HG02943 (cell line): ENCODE measurements around the gene FRMD7.
"Not testable (repeated sequence)": the region's sequence is repeated elsewhere in the genome, so short reads cannot be mapped to it uniquely, and the experiment has no call there.

Source experiments
- ATAC-seq: cut with Tn5 transposase; IDR thresholded peaks from one replicate; pipeline ENCODE4 v1.9.1; 2021; ENCODE audit warnings: mild to moderate bottlenecking, low read depth, moderate library complexity; ENCODE audit not compliant: unreplicated experiment

Gene FRMD7

DNA sequence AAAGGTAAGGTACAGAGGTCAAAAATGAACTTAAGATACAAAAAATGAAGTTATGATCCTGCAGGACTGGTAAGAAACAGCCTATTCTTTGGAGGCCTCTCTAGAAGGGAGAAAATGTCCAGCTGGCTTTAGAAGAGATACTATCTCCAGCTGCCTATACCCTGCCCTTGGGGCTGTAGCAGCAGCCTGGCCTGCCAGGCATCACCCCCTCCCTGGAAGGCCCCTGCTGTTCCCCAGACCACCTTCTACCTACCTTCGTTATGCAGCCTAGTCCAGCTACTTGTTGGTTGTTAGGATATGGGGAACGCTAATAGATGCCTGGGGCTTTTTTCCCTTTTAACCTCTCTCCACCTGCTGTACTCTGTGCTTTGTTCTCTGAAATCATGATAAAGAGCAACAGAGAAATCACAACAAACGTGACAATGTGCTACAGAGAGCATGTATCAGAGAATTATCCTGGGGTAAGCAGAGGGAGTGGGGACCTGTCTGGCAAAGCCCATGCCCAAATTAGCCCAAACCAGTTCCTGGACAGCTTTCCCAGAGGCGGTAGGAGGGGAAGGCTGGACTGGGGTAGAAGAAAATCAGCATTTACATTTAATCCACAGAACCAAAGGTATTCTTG lies 34.5 kb downstream of the FRMD7 start:
- no peak for ATAC-seq

GRCh38 chrX:132092439-132093065 lies 35.3 kb downstream of the FRMD7 start:
- ATAC-seq = no peak

DNA sequence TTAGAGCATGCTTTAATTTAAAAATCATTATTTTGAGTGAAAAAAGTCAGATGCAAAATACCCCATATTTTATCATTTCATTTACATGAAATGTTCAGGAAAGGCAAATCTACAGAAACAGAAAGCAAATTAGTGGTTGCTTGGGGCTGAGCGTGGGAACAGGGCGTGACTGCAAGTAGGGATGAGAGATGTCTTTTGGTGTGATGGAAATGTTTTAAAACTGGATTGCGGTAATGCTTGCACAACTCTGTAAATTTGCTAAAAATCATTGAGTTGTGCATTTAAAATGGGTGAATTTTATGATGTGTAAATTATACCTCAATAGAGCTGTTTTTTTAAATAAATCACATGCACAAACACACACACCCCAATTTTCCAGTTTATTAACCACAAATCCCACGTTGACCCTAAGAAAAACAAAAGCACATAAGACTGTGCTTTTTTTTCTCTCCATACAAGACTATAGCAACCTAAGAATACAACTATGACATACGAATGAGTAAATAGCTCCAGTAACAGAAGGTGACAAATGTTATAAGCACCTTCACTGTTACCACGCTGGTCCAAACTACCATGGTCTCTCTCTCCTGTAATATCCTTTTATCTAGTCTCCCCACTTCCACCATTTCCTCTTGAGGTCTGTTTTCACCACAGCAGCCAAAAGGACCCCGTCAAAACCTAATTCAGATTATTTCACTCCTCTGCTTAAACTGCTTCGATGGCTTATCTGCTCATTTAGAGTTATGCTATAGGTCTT lies 37.2 kb downstream of the FRMD7 start:
- ATAC-seq = no peak

DNA sequence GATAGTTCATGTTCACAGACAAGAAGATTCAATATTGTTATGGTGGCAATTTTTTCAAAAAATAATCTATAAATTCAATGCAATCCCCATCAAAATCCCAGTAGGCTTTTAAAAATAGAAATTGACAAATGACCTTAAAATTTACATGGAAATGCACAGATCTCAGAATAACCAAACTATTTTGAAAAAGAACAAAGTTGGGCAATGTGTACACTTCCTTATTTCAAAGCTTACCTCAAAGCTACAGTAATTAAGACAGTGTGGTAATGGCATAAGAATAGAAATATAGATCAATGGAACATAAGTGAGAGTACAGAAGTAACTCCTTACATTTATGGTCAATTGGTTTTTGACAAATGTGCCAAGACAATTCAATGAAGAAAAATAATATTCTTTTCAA lies 39.0 kb downstream of the FRMD7 start:
- ATAC-seq = no peak

DNA sequence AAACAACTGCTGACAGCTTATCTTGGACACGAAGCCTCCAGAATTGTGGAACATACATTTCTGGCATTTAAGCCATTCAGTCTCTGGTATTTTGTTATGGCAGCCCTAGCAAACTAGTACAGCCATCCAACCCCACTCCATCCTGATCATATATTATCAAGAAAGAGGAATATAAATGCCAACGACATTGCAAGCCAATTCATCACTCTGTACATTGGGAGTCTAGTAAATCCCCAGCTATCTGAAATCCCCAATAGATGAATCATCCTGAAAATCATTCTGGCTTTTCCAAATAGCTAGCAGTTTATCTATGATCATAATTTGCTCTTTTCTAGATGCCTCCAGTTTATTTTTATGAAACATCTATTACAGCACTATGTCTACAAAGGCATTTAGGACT lies 41.1 kb downstream of the FRMD7 start:
- ATAC-seq = no peak

GRCh38 chrX:132085786-132086185 lies 42.0 kb downstream of the FRMD7 start:
- ATAC-seq = no peak

DNA sequence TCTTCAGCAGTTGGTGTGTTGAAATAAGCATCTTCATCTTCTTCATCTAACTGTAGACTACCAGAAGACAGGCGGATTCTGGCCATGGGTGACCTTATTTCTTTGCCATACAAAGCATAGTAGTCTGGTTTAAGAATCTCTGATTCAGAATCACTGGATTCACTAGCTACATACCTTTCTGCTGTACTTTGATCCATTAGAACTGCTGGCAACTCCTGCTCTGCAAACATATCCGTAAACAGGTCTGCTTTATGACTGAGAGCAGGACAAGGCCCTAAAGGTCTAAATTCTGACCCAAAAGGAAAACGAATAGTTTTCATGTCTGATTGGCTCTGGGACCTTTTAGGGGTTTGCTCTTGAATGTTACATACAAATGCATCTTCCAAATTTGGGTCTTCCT lies 49.9 kb downstream of the FRMD7 start:
- no peak for ATAC-seq

DNA sequence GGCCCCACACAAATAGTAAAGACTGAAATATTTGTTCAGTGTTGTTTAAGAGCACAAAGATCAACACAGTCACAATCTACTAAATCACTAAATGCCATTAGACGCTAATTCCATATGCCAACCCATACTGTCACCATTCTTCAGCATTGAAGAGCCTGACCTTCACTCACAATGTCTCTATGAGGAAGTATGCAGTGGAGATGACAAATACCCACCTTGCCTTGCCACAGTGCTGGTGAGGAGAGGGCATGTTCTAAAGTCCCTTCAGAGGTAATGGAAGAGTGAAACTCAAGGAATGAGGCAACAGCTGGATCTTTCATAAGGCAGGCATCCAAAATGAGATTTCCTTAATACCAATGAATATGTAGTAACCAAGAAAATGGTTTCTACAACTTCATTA lies 50.4 kb downstream of the FRMD7 start:
- no peak for ATAC-seq

DNA sequence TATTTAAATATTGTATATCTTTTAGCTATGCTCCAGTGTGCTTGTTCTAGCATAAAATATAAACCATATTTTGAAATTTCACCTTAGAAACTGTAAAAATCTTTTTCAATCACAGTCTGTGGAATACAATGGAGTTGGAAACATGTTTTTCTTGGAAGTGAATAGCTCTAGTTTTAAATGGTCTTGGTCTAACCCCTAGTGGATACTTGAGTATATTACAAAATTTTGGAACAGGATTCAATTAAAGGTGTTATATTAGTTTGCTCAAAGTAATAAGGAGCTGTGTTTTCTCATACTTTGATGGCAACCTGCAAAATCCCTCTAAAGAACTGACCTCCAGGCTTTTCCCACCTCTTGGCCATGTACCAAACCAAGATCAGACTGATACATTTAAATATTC lies 56.6 kb downstream of the FRMD7 start:
- ATAC-seq = no peak

DNA sequence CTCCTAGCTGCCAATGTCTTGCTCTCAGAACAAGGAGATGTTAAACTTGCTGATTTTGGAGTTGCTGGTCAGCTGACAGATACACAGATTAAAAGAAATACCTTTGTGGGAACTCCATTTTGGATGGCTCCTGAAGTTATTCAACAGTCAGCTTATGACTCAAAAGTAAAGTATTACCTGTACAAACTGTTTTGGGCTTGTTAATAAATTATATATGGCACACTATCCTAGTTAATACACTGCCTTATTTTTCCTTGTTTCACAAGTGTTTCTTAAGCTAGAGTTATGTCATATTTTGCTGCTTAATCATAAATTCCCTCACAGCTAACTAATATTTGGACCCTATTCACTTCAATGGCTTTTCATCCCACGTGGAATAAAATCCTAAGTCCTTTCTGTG lies 59.4 kb downstream of the FRMD7 start:
- no peak for ATAC-seq

- ATAC-seq = no peak
Observed at GRCh38 chrX:132063862-132064261, 64.0 kb downstream of the FRMD7 start.

GRCh38 chrX:132063334-132063733 lies 64.5 kb downstream of the FRMD7 start:
- ATAC-seq = no peak

- no peak for ATAC-seq
Observed at GRCh38 chrX:132059973-132060540, 67.8 kb downstream of the FRMD7 start.

GRCh38 chrX:132058975-132059374 lies 68.8 kb downstream of the FRMD7 start:
- ATAC-seq = no peak

DNA sequence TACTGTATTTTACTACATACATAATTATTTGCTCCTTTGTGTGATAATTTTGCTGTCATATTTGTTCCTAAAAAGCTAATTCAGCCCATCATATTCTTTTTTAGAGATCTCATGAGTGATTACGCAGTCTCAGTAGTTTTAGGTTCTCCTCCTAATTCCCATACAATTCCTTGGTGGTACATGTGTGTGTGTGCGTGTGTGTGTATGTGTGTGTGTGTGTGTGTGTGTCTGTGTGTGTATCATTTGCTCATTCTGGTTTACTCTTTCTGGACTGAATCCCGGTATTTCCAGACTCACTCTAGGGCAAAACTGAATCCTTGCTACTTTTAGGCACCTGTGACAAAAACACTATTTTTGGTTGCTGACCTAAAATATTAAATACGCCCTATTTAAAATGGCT lies 69.8 kb downstream of the FRMD7 start:
- ATAC-seq = no peak

- ATAC-seq = not testable (repeated sequence)
Observed at GRCh38 chrX:132051778-132052177, 76.0 kb downstream of the FRMD7 start.

DNA sequence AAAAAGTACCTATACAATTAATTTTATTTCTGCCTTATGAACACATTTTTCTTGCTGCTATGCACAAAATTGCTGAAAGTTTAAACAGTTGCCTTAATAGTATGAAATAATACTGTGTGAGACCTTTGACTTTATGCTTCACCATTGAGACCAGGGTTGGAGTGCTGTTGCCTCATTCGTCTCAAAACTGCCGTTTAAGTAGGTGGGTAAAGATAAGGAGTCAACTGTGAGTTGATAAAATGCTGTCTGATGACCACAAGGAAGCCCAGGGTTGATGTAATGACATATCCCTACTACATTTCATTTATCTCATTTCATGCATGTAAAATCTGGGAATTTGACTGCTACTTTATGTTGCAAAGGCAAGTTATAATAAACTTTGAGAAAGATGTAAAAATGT lies 81.3 kb downstream of the FRMD7 start:
- no peak for ATAC-seq

- no peak for ATAC-seq
Observed at GRCh38 chrX:132045456-132045855, 82.4 kb downstream of the FRMD7 start.

DNA sequence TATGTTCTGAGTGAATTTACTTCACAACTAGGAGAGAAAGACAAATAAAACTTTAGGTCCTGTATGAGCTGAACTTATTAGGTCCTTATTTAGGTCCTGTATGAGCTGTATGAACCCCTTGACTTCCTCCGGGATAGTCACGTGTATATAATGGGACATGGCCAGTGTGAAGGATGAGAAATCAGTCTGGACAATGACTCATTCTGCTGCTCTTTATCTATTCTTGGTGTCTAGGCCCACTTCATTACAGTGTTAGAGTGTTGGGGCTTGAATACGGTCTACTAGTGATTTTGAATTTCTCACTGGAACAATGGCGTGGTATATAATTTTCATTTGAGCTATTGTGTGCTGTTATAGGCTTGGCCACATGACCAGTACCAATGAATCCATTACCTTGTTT lies 82.9 kb downstream of the FRMD7 start:
- ATAC-seq = no peak

DNA sequence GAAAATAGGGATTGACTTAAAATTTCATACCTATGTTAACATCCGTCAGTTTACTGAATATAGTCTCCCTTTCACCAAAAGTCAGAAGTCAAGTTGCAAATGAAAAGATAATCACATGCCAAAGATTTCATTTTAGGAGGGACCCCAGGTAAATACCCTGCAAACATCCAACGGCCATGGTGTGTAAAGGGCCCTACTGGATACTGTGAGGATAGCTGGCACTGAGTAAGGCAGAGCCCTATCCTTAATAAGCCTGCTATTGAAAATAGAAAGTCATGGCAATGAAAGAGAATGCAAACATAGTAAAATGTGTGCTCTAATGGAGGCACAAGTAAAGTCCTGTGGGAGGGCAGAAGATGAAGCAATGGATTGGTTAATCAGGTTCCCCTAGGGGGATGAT lies 83.8 kb downstream of the FRMD7 start:
- ATAC-seq = no peak

DNA sequence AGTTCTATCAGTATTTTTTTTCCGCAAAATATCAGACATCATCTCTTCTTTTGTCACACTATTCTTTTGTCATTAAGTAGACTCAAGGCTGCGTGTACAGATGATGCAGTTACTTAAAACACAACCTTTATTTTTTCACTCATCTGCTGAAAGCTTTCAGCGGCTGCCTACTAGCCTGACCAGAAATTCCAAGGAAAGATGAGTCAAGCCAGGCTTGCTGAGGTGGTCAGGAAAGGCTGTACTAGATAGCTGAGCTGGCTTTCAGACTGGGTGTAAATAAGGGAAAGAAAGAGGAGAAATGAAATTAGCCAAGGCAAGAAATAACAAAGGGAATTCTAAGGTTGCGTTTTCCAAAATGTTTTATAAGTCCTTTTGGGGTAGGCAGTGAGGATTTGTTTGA lies 86.8 kb downstream of the FRMD7 start:
- ATAC-seq = no peak

- no peak for ATAC-seq
Observed at GRCh38 chrX:132040066-132040465, 87.8 kb downstream of the FRMD7 start.
